Fibroblast of the aortic adventitia (primary cell): ENCODE measurements around the gene DENND1A. TPM values are rescaled to one million over a fixed set of nuclear protein-coding genes. Genes with fewer than 3 reads are reported as not detected.

Source experiments
- DNase-seq: peaks from one replicate; pipeline ENCODE4 v3.0.0-alpha.2; 2010; ENCODE audit warnings: low read depth
- H3K4me3 ChIP-seq: 2 replicates; pipeline ENCODE4 v1.5.1; 2011; ENCODE audit warnings: low read depth, mild to moderate bottlenecking, control low read depth, low read length, moderate library complexity
- CTCF ChIP-seq: IDR thresholded peaks from 2 replicates; pipeline ENCODE4 v1.5.1; 2011; ENCODE audit warnings: mild to moderate bottlenecking, low read length, control low read depth, inconsistent platforms; ENCODE audit not compliant: insufficient read depth
- total RNA-seq: library from RNA; depleted of rRNA; stranded (reverse); fragments of >200 nt; gene quantifications from 2 replicates; pipeline ENCODE4 v1.2.3, GENCODE V29; 2012; ENCODE audit warnings: low replicate concordance

Gene DENND1A
- total RNA-seq, 1 donor, result 27.7 TPM

- no peak for DNase-seq
- TF ChIP-seq CTCF, result no peak
- no peak overlapping the region for H3K4me3 ChIP-seq
These were observed 568.0 kb downstream of the DENND1A start for GRCh38 chr9:123361731-123362510.

GRCh38 chr9:123361086-123361730 is 568.7 kb downstream of the DENND1A start:
- no peak for TF ChIP-seq CTCF
- no peak overlapping the region for H3K4me3 ChIP-seq
- DNase-seq, result no peak

- no peak for TF ChIP-seq CTCF
- H3K4me3 ChIP-seq, result no peak overlapping the region
- no peak for DNase-seq
These were observed 569.5 kb downstream of the DENND1A start for GRCh38 chr9:123360161-123361085.

GRCh38 chr9:123359546-123359945 is 570.4 kb downstream of the DENND1A start:
- DNase-seq, result no peak
- no peak overlapping the region for H3K4me3 ChIP-seq
- no peak for TF ChIP-seq CTCF

- no peak for TF ChIP-seq CTCF
- no peak overlapping the region for H3K4me3 ChIP-seq
- DNase-seq, result no peak
These were observed 570.8 kb downstream of the DENND1A start for GRCh38 chr9:123359106-123359505.

- DNase-seq, result no peak
These were observed 571.6 kb downstream of the DENND1A start for GRCh38 chr9:123358181-123358905.

More at GRCh38 chr9:123358181-123358905, 571.6 kb downstream of the DENND1A start:
- no peak overlapping the region for H3K4me3 ChIP-seq
- TF ChIP-seq CTCF, result no peak
